CD14-positive monocyte (primary cell): ENCODE measurements around the gene GNS. TPM values are rescaled to one million over a fixed set of nuclear protein-coding genes. Genes with fewer than 3 reads are reported as not detected.

ENCODE experiments used
- DNase-seq, 3 donors: peaks; one replicate each; pipeline ENCODE4 v3.0.0-alpha.2; 2011 to 2022
- H2AFZ ChIP-seq: 2 replicates; pipeline ENCODE4 v1.6.0; 2012; ENCODE audit warnings: mild to moderate bottlenecking, low read depth, low read length, inconsistent platforms; ENCODE audit not compliant: insufficient read depth, poor library complexity, severe bottlenecking
- H3K27ac ChIP-seq, 2 donors: 1 replicate in 1 of 2; 2 replicates in 1 of 2; pipeline ENCODE4 v1.5.1; 2012 to 2013; ENCODE audit warnings: low read length in 2 of 2, control low read depth in 1 of 2, inconsistent platforms in 1 of 2, low read depth in 1 of 2, mild to moderate bottlenecking in 1 of 2
- H3K27me3 ChIP-seq, 2 donors: one replicate each; pipeline versions ENCODE4 v1.6.0 to v1.6.1; 2011 to 2013; ENCODE audit warnings: low read length in 2 of 2; ENCODE audit not compliant: control insufficient read depth in 2 of 2, insufficient read depth in 2 of 2
- H3K36me3 ChIP-seq, 2 donors: replicated peaks in 1 of 2; 1 replicate in 1 of 2; 2 replicates in 1 of 2; pipeline versions ENCODE4 v1.5.1 to v1.6.1; 2012 to 2013; ENCODE audit warnings: low read length in 2 of 2, control low read depth in 1 of 2, inconsistent platforms in 1 of 2, mild to moderate bottlenecking in 1 of 2; ENCODE audit not compliant: insufficient read depth in 2 of 2, control insufficient read depth in 1 of 2
- H3K4me1 ChIP-seq, 2 donors: 1 replicate in 1 of 2; 2 replicates in 1 of 2; pipeline versions ENCODE4 v1.5.1 to v1.6.1; 2012 to 2013; ENCODE audit warnings: low read length in 2 of 2, control low read depth in 1 of 2, inconsistent platforms in 1 of 2, mild to moderate bottlenecking in 1 of 2, moderate library complexity in 1 of 2; ENCODE audit not compliant: insufficient read depth in 2 of 2, control insufficient read depth in 1 of 2
- H3K4me2 ChIP-seq: replicated peaks from 2 replicates; pipeline ENCODE3; 2012; ENCODE audit warnings: low read length, moderate library complexity, mild to moderate bottlenecking; ENCODE audit not compliant: poor library complexity, severe bottlenecking; ENCODE audit errors: extremely low read depth
- H3K4me3 ChIP-seq, 3 experiments: fragments of 200-600 bp in 1 of 3; sonication (generic) in 1 of 3; replicated peaks in 1 of 3; 1 replicate in 2 of 3; 2 replicates in 1 of 3; pipeline ENCODE4 v1.5.1; 2011 to 2013; ENCODE audit warnings: low read length in 3 of 3, mild to moderate bottlenecking in 3 of 3, control low read depth in 2 of 3, low read depth in 2 of 3, inconsistent platforms in 1 of 3, moderate library complexity in 1 of 3
- H3K79me2 ChIP-seq: 2 replicates; pipeline ENCODE4 v1.6.0; 2012; ENCODE audit warnings: mild to moderate bottlenecking, control low read depth, inconsistent platforms, low read length, moderate library complexity; ENCODE audit not compliant: insufficient read depth
- H3K9ac ChIP-seq: 2 replicates; pipeline ENCODE4 v1.6.0; 2017; ENCODE audit warnings: low read length, mild to moderate bottlenecking; ENCODE audit not compliant: insufficient read depth, poor library complexity, severe bottlenecking
- H3K9me3 ChIP-seq, 2 donors: replicated peaks in 1 of 2; 1 replicate in 1 of 2; 2 replicates in 1 of 2; pipeline versions ENCODE4 v1.5.1 to v1.6.1; 2012 to 2013; ENCODE audit warnings: low read length in 2 of 2, control low read depth in 1 of 2; ENCODE audit not compliant: control insufficient read depth in 1 of 2, insufficient read depth in 1 of 2
- H4K20me1 ChIP-seq: 2 replicates; pipeline ENCODE4 v1.6.0; 2012; ENCODE audit warnings: mild to moderate bottlenecking, low read length, control low read depth, moderate library complexity; ENCODE audit not compliant: insufficient read depth
- H3K27ac Mint-ChIP-seq, 7 donors: one replicate each; pipeline ENCODE4 v1.8.0; 2020; ENCODE audit warnings: mild to moderate bottlenecking in 7 of 7, mixed read lengths in 7 of 7, moderate library complexity in 6 of 7, inconsistent platforms in 2 of 7
- H3K27me3 Mint-ChIP-seq, 3 donors: one replicate each; pipeline ENCODE4 v1.8.0; 2021 to 2022; ENCODE audit warnings: low read depth in 3 of 3, mild to moderate bottlenecking in 3 of 3, mixed read lengths in 3 of 3, moderate library complexity in 3 of 3, inconsistent platforms in 1 of 3
- H3K36me3 Mint-ChIP-seq, 2 donors: one replicate each; pipeline ENCODE4 v1.8.0; 2020; ENCODE audit warnings: mixed read lengths in 2 of 2, inconsistent platforms in 1 of 2, mild to moderate bottlenecking in 1 of 2
- H3K4me1 Mint-ChIP-seq: one replicate; pipeline ENCODE4 v1.8.0; 2020; ENCODE audit warnings: mild to moderate bottlenecking, mixed read lengths
- H3K4me3 Mint-ChIP-seq, 2 donors: one replicate each; pipeline ENCODE4 v1.8.0; 2020; ENCODE audit warnings: mild to moderate bottlenecking in 2 of 2, mixed read lengths in 2 of 2, moderate library complexity in 1 of 2
- H3K9me3 Mint-ChIP-seq, 7 donors: one replicate each; pipeline ENCODE4 v1.8.0; 2020 to 2022; ENCODE audit warnings: mixed read lengths in 7 of 7, mild to moderate bottlenecking in 6 of 7, moderate library complexity in 6 of 7, inconsistent platforms in 2 of 7
- CTCF ChIP-seq: fragments of 200-600 bp; IDR thresholded peaks from one replicate; pipeline ENCODE4 v1.8.0; 2022; ENCODE audit warnings: antibody characterized with exemption, mild to moderate bottlenecking
- WGBS: methylation state at CpG from one replicate; pipeline ENCODE4 v1.1.5; 2013; ENCODE audit warnings: missing lambda C conversion rate; ENCODE audit not compliant: insufficient coverage; 5-methylcytosine and 5-hydroxymethylcytosine counted together
- intact Hi-C, 2 donors: fragments of 100-400 bp; cut with micrococcal nuclease; formaldehyde crosslinking; loops; one replicate each; pipeline versions ENCODE4 v1.15.0 to v1.15.1; 2023
- polyA plus RNA-seq, 3 donors: library from polyadenylated mRNA; depleted of rRNA in 1 of 3; unstranded in 2 of 3; stranded (reverse) in 1 of 3; fragments of 300-500 nt in 2 of 3; fragments of >200 nt in 1 of 3; fragmentation: Illumina TruSeq in 2 of 3; gene quantifications; 1 replicate in 2 of 3; 2 replicates in 1 of 3; pipeline ENCODE4 v1.2.3, GENCODE V29; 2012 to 2021

The GNS gene
- polyA plus RNA-seq, 3 donors: 103 to 274 (median 203) TPM

- H3K4me3 Mint-ChIP-seq: no peak overlapping the region
- no peak overlapping the region for H3K9ac ChIP-seq
- H3K9me3 Mint-ChIP-seq: no peaks in the 10 kb centered on the region
- no peaks in the 10 kb centered on the region for H3K27me3 Mint-ChIP-seq
- H3K36me3 ChIP-seq: peaks cover 28 to 54% of the 10 kb centered on the region in 2 donors
- peak overlapping the region; percentile 24 to 82 (median 74) for H3K27ac Mint-ChIP-seq
- H3K27me3 ChIP-seq: no peaks in the 10 kb centered on the region
- intact Hi-C loops: no loop called here
- peaks cover 100% of the 10 kb centered on the region for H4K20me1 ChIP-seq
- H3K4me3 ChIP-seq: no peak overlapping the region
- peak overlapping the region; percentile 9 for H3K4me2 ChIP-seq
- DNase-seq: no peak
- H3K4me1 Mint-ChIP-seq: peaks cover 69% of the 10 kb centered on the region
- H3K9me3 ChIP-seq: no peaks in the 10 kb centered on the region
- H3K4me1 ChIP-seq: peaks cover 60 to 67% of the 10 kb centered on the region in 2 donors
- H3K79me2 ChIP-seq: peaks cover 99% of the 10 kb centered on the region
- 33% methylated on average over 1 of the region's 6 CpGs for WGBS
- H2AFZ ChIP-seq: no peak overlapping the region
- TF ChIP-seq CTCF: no peak
- H3K36me3 Mint-ChIP-seq: peaks cover 39 to 46% of the 10 kb centered on the region in 2 donors
- H3K27ac ChIP-seq: peak overlapping the region in 1 of 2 donors; percentile 73
These were observed 76.5 kb downstream of the GNS start for GRCh38 chr12:64682572-64683277.

- Histone ChIP-seq H3K36me3 (peaks cover 16 to 41% of the 10 kb centered on the region in 2 donors), H2AFZ (no peak overlapping the region), H3K4me2 (no peak overlapping the region), H3K4me1 (peaks cover 73 to 80% of the 10 kb centered on the region in 2 donors), H3K79me2 (peaks cover 100% of the 10 kb centered on the region), H4K20me1 (peaks cover 100% of the 10 kb centered on the region), H3K27ac (peak overlapping the region in 1 of 2 donors; percentile 72), H3K27me3 (no peaks in the 10 kb centered on the region), H3K9ac (no peak overlapping the region), H3K9me3 (no peaks in the 10 kb centered on the region), H3K4me3 (no peak overlapping the region)
- intact Hi-C loops: no loop called here
- no peak for DNase-seq
- peaks cover 29 to 41% of the 10 kb centered on the region in 2 donors for H3K36me3 Mint-ChIP-seq
- WGBS: 100% methylated on average over 2 of the region's 5 CpGs
- H3K4me1 Mint-ChIP-seq: peaks cover 77% of the 10 kb centered on the region
- no peak for TF ChIP-seq CTCF
- H3K9me3 Mint-ChIP-seq: no peaks in the 10 kb centered on the region
- H3K4me3 Mint-ChIP-seq: no peak overlapping the region
- peak overlapping the region; percentile 49 to 93 (median 62) for H3K27ac Mint-ChIP-seq
- no peaks in the 10 kb centered on the region for H3K27me3 Mint-ChIP-seq
These were observed 77.8 kb downstream of the GNS start for GRCh38 chr12:64681200-64682052.
